IMR-90 (cell line): ENCODE results near the gene AKIP1.

ENCODE experiments used
- BHLHE40 ChIP-seq: fragments of 150-350 bp; IDR thresholded peaks from 2 replicates; pipeline ENCODE4 v1.6.1; 2016; ENCODE audit warnings: mild to moderate bottlenecking, low read depth, low read length
- CHD1 ChIP-seq: IDR thresholded peaks from 2 replicates; pipeline ENCODE4 v1.6.1; 2012; ENCODE audit warnings: low read depth, low read length, improper control_type of control experiment
- CTCF ChIP-seq: conservative IDR thresholded peaks from 2 replicates; pipeline ENCODE4 v1.5.1; 2012; ENCODE audit warnings: mild to moderate bottlenecking, low read depth, low read length, improper control_type of control experiment
- FOS ChIP-seq: fragments of 150-350 bp; IDR thresholded peaks from 2 replicates; pipeline ENCODE4 v1.6.1; 2016; ENCODE audit warnings: low read depth, low read length
- MAFK ChIP-seq: IDR thresholded peaks from 2 replicates; pipeline ENCODE4 v1.6.1; 2012; ENCODE audit warnings: low read depth, low read length, improper control_type of control experiment
- MXI1 ChIP-seq: IDR thresholded peaks from 2 replicates; pipeline ENCODE4 v1.6.1; 2012; ENCODE audit warnings: low read depth, mild to moderate bottlenecking, low read length, moderate library complexity, borderline replicate concordance
- NFE2L2 ChIP-seq: fragments of 150-350 bp; IDR thresholded peaks from 2 replicates; pipeline ENCODE4 v1.6.1; 2016; ENCODE audit warnings: low read depth, mild to moderate bottlenecking, low read length
- POLR2A ChIP-seq: IDR thresholded peaks from 2 replicates; pipeline ENCODE4 v1.6.1; 2012; ENCODE audit warnings: mild to moderate bottlenecking, low read depth, low read length
- RCOR1 ChIP-seq: IDR thresholded peaks from 2 replicates; pipeline ENCODE4 v1.6.1; 2012; ENCODE audit warnings: mild to moderate bottlenecking, low read length, improper control_type of control experiment; ENCODE audit not compliant: insufficient replicate concordance
- RFX5 ChIP-seq: IDR thresholded peaks from 2 replicates; pipeline ENCODE4 v1.8.0; 2012; ENCODE audit warnings: low read depth, mild to moderate bottlenecking, low read length, moderate library complexity
- SMC3 ChIP-seq: fragments of 150-350 bp; IDR thresholded peaks from 2 replicates; pipeline ENCODE4 v1.6.1; 2016; ENCODE audit warnings: low read depth, mild to moderate bottlenecking, antibody characterized with exemption, low read length, moderate library complexity
- USF2 ChIP-seq: fragments of 150-350 bp; IDR thresholded peaks from 2 replicates; pipeline ENCODE4 v1.6.1; 2017; ENCODE audit warnings: mild to moderate bottlenecking, antibody characterized with exemption, low read length, low read depth

GRCh38 chr11:8934742-8935488 is 23.9 kb downstream of the AKIP1 start:
- TF ChIP-seq CTCF (no peak), POLR2A (no peak), MAFK (no peak), SMC3 (no peak), NFE2L2 (0 out of 2 replicates have a peak, but pooled peaks have one; percentile 1), USF2 (no peak), MXI1 (no peak), RCOR1 (peak; percentile 13), BHLHE40 (0 out of 2 replicates have a peak, but pooled peaks have one; percentile 9), RFX5 (no peak), CHD1 (no peak), FOS (peak; percentile 71)
